Measurements from ENCODE around the gene CASP8.

GRCh38 chr2:201250741-201251140 is 9.6 kb upstream of the CASP8 start:
- TF ChIP-seq CTCF (IDR thresholded peaks at IDR 0.05) (no peak), POLR2A (IDR thresholded peaks at IDR 0.05) (no peak)

Measured in adrenal gland (tissue), 5 donors.